Loucy (cell line): Measurements from ENCODE around the gene KLHDC10.

Experiments
- H2AFZ ChIP-seq: fragments of 200-600 bp; sonication (generic); 2 replicates; pipeline ENCODE4 v1.6.0; 2016; ENCODE audit warnings: antibody characterized with exemption, mild to moderate bottlenecking, low read length, moderate library complexity
- H3F3A ChIP-seq: fragments of 200-600 bp; 2 replicates; pipeline ENCODE4 v1.6.0; 2016; ENCODE audit warnings: antibody characterized with exemption, low read depth, mild to moderate bottlenecking
- H3K27me3 ChIP-seq: fragments of 200-600 bp; sonication (generic); 2 replicates; pipeline ENCODE4 v1.6.1; 2014; ENCODE audit warnings: low read length, mild to moderate bottlenecking; ENCODE audit not compliant: insufficient read depth, poor library complexity, severe bottlenecking
- H3K36me3 ChIP-seq: fragments of 200-600 bp; sonication (generic); 2 replicates; pipeline ENCODE4 v1.6.1; 2016; ENCODE audit warnings: low read length; ENCODE audit not compliant: insufficient read depth
- H3K4me1 ChIP-seq: fragments of 200-600 bp; sonication (generic); 2 replicates; pipeline ENCODE4 v1.5.1; 2014; ENCODE audit warnings: low read length, mild to moderate bottlenecking; ENCODE audit not compliant: insufficient read depth, poor library complexity, severe bottlenecking
- H3K4me2 ChIP-seq: fragments of 200-600 bp; sonication (generic); 2 replicates; pipeline ENCODE4 v1.6.0; 2014; ENCODE audit warnings: antibody characterized with exemption, low read length, low read depth, mild to moderate bottlenecking; ENCODE audit not compliant: poor library complexity, severe bottlenecking
- H3K4me3 ChIP-seq: fragments of 200-600 bp; sonication (generic); 2 replicates; pipeline ENCODE4 v1.5.1; 2014; ENCODE audit warnings: low read length, mild to moderate bottlenecking, mixed read lengths; ENCODE audit not compliant: poor library complexity, severe bottlenecking
- H3K79me2 ChIP-seq: fragments of 200-600 bp; sonication (generic); 2 replicates; pipeline ENCODE4 v1.6.1; 2014; ENCODE audit warnings: low read length; ENCODE audit not compliant: insufficient read depth
- H3K9ac ChIP-seq: fragments of 200-600 bp; sonication (generic); 2 replicates; pipeline ENCODE4 v1.6.0; 2014; ENCODE audit warnings: mild to moderate bottlenecking, low read depth, low read length, moderate library complexity; ENCODE audit not compliant: poor library complexity, severe bottlenecking
- H3K9me2 ChIP-seq: fragments of 200-600 bp; sonication (generic); replicated peaks from 2 replicates; pipeline ENCODE4 v1.6.1; 2016; ENCODE audit warnings: low read depth, low read length, mixed read lengths
- H3K9me3 ChIP-seq: fragments of 200-600 bp; sonication (generic); 2 replicates; pipeline ENCODE4 v1.6.1; 2014; ENCODE audit warnings: mild to moderate bottlenecking, antibody characterized with exemption, low read length, low read depth; ENCODE audit not compliant: insufficient read depth
- H4K20me1 ChIP-seq: fragments of 200-600 bp; sonication (generic); 2 replicates; pipeline ENCODE4 v1.6.0; 2014; ENCODE audit warnings: antibody characterized with exemption, low read length, mild to moderate bottlenecking; ENCODE audit not compliant: insufficient read depth, poor library complexity, severe bottlenecking
- CTCF ChIP-seq: fragments of 200-600 bp; sonication (generic); conservative IDR thresholded peaks from 2 replicates; pipeline ENCODE4 v1.5.1; 2014; ENCODE audit warnings: mild to moderate bottlenecking, antibody characterized with exemption, low read length
- EZH2phosphoT487 ChIP-seq: fragments of 200-600 bp; IDR thresholded peaks from 2 replicates; pipeline ENCODE4 v1.6.1; 2018; ENCODE audit warnings: antibody characterized with exemption, mild to moderate bottlenecking, moderate library complexity, borderline replicate concordance

KLHDC10 gene

DNA sequence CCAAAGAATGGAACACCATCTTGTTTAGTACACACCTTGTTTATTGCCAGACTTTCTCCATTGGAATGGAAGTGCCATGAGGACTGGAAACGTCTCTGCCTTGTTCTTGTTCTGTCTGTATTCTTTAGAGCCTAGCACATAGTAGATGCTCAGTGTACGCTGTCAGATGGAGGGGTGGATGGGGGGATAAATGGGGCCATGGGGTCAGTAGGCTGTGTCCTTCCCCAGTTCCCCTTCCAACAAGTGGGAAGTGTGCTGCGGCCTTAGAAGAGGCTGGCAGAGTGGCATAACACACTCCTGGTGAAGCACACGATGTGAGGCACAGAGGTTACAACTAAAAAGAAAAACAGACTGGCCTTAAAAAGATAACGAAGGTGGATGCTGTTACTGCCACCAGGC, 73.0 kb downstream of the KLHDC10 start:
- Histone ChIP-seq H3K4me1 (peaks cover 6% of the 10 kb centered on the region), H3K4me3 (no peak overlapping the region), H3K9ac (no peak overlapping the region), H4K20me1 (no peaks in the 10 kb centered on the region), H3K9me2 (no peaks in the 10 kb centered on the region), H3K79me2 (no peaks in the 10 kb centered on the region), H3F3A (no peaks in the 10 kb centered on the region), H3K36me3 (no peaks in the 10 kb centered on the region), H3K4me2 (no peak overlapping the region), H2AFZ (no peak overlapping the region), H3K27me3 (no peaks in the 10 kb centered on the region), H3K9me3 (no peaks in the 10 kb centered on the region)
- TF ChIP-seq EZH2phosphoT487 (no peak), CTCF (no peak)

- Histone ChIP-seq H3K9me3 (no peaks in the 10 kb centered on the region), H3K9me2 (no peaks in the 10 kb centered on the region), H3K79me2 (no peaks in the 10 kb centered on the region), H3K36me3 (no peaks in the 10 kb centered on the region), H4K20me1 (no peaks in the 10 kb centered on the region), H3K4me3 (no peak overlapping the region), H3K4me2 (no peak overlapping the region), H3K27me3 (no peaks in the 10 kb centered on the region), H3K9ac (no peak overlapping the region), H2AFZ (no peak overlapping the region), H3F3A (no peaks in the 10 kb centered on the region), H3K4me1 (peaks cover 6% of the 10 kb centered on the region)
- TF ChIP-seq EZH2phosphoT487, result no peak
- no peak for TF ChIP-seq CTCF
Observed at GRCh38 chr7:130143986-130144311, 73.6 kb downstream of the KLHDC10 start.

DNA sequence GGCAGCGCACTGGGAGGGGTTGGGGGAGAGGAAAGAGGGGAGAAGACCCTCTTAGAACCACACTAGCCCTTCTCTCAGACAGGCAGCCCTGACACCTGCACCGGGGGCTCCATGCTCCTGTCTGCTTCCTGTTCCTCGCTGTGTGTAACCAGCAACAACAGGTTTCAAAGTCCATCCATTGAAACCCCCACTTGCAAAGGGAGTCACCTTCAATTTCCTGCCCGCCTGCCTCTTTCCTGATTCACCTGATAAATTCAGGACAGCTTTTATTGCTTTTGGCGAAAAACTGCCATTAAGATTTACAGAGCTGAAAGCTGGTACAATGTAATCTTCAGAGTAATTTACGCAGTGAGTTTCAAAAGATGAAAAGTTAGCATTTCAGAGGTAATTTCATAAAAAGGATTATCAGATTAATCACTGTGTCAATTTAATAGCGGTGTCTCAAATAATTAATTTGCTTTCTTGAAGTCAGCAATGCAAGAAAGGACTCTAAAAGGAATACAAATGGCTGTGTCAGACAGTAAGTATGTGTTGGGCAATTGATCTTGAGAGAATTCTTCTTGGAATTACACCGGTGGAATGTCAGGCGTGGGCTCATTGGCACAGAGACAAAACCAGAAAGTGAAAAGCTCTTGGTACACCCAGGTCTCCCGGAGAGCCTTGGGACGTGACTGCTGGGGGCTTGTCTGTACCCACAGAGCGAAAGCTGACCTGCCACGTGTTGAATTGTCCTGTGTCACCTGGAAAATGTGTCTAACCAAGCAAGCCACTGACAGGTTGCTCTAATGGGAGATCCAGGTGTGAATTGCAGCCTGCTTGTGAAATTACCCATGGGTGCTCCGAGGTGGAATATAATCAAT, 74.2 kb downstream of the KLHDC10 start:
- no peak overlapping the region for H3K4me2 ChIP-seq

More for the DNA sequence above, 74.2 kb downstream of the KLHDC10 start:
- no peak overlapping the region for H3K9ac ChIP-seq
- H3K4me1 ChIP-seq, result peaks cover 6% of the 10 kb centered on the region
- H3K4me3 ChIP-seq, result no peak overlapping the region
- H4K20me1 ChIP-seq, result no peaks in the 10 kb centered on the region
- H3K9me2 ChIP-seq, result no peaks in the 10 kb centered on the region
- H3K36me3 ChIP-seq, result no peaks in the 10 kb centered on the region
- TF ChIP-seq CTCF, result no peak
- TF ChIP-seq EZH2phosphoT487, result no peak
- no peaks in the 10 kb centered on the region for H3F3A ChIP-seq
- H3K27me3 ChIP-seq, result no peaks in the 10 kb centered on the region
- H3K9me3 ChIP-seq, result no peaks in the 10 kb centered on the region
- no peaks in the 10 kb centered on the region for H3K79me2 ChIP-seq
- no peak overlapping the region for H2AFZ ChIP-seq
